DMS 273 (cell line): ENCODE measurements around the gene CA5A.
"Not testable (repeated sequence)": the region's sequence is repeated elsewhere in the genome, so short reads cannot be mapped to it uniquely, and the experiment has no call there.

Source experiments
- DNase-seq: peaks from one replicate; lab custom pipeline; 2025; ENCODE audit not compliant: unreplicated experiment; lab: John Stamatoyannopoulos, UW

Gene CA5A

GRCh38 chr16:87926246-87927194, 9.8 kb downstream of the CA5A start:
- DNase-seq = no peak

- peak; percentile 96 for DNase-seq
These were observed 11.3 kb downstream of the CA5A start for GRCh38 chr16:87924811-87925670.

- DNase-seq = peak; percentile 94
These were observed 12.1 kb downstream of the CA5A start for GRCh38 chr16:87924041-87924810.

- no peak for DNase-seq
These were observed 14.0 kb downstream of the CA5A start for GRCh38 chr16:87922250-87922871.

GRCh38 chr16:87921236-87921773, 15.0 kb downstream of the CA5A start:
- DNase-seq = peak; percentile 60

- DNase-seq = no peak
These were observed 16.7 kb downstream of the CA5A start for GRCh38 chr16:87919681-87919994.

GRCh38 chr16:87918866-87919680, 17.3 kb downstream of the CA5A start:
- DNase-seq = no peak

- no peak for DNase-seq
These were observed 18.0 kb downstream of the CA5A start for GRCh38 chr16:87918338-87918737.

GRCh38 chr16:87917503-87917902, 18.8 kb downstream of the CA5A start:
- no peak for DNase-seq

GRCh38 chr16:87914812-87915211, 21.5 kb downstream of the CA5A start:
- DNase-seq = no peak

- not testable (repeated sequence) for DNase-seq
These were observed 22.2 kb downstream of the CA5A start for GRCh38 chr16:87914021-87914725.

GRCh38 chr16:87912691-87913090, 23.6 kb downstream of the CA5A start:
- not testable (repeated sequence) for DNase-seq

GRCh38 chr16:87911106-87911763, 25.1 kb downstream of the CA5A start:
- DNase-seq = peak; percentile 89

- peak; percentile 88 for DNase-seq
These were observed 27.0 kb downstream of the CA5A start for GRCh38 chr16:87909203-87909935.

- not testable (repeated sequence) for DNase-seq
These were observed 28.2 kb downstream of the CA5A start for GRCh38 chr16:87908101-87908500.

GRCh38 chr16:87905521-87905920, 30.8 kb downstream of the CA5A start:
- DNase-seq = not testable (repeated sequence)

- DNase-seq = not testable (repeated sequence)
These were observed 31.4 kb downstream of the CA5A start for GRCh38 chr16:87904963-87905362.

GRCh38 chr16:87900489-87900888, 35.8 kb downstream of the CA5A start:
- not testable (repeated sequence) for DNase-seq
